GM12864 (cell line): ENCODE data around the gene SYT13.

Experiments used
- DNase-seq: peaks from one replicate; pipeline ENCODE4 v3.0.0-alpha.2; 2011; ENCODE audit warnings: low read depth
- H3K4me3 ChIP-seq: 2 replicates; pipeline ENCODE4 v1.5.1; 2011; ENCODE audit warnings: mild to moderate bottlenecking, low read depth, low read length, control low read depth
- CTCF ChIP-seq: IDR thresholded peaks from 2 replicates; pipeline ENCODE4 v1.5.1; 2011; ENCODE audit warnings: low read depth, mild to moderate bottlenecking, moderate library complexity, low read length, control low read depth, inconsistent platforms; ENCODE audit errors: missing control alignments

The SYT13 gene

DNA sequence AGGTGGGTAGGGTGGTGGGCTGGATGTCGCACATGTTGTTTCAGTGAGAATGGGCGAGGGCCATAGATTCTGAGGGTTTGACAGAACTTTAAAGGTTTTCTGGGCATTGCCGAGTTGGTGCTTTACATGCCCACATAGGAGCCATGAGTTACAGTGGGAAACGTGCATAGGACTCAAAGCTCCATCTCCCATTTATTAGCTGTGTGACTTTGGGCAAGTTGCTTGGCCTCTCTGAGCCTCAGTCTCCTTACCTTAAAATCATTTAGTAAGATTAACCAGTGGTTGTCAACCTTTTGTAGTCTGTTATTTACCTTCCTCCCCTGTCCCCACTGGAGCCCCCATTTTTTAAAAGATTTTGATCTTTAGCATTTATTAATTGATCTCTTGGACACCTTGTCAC, 67.4 kb downstream of the SYT13 start:
- DNase-seq: no peak
- H3K4me3 ChIP-seq: no peak overlapping the region
- TF ChIP-seq CTCF: no peak

- DNase-seq: no peak
These were observed 68.2 kb downstream of the SYT13 start for GRCh38 chr11:45217991-45218390.

GRCh38 chr11:45216901-45217300, 69.2 kb downstream of the SYT13 start:
- no peak for TF ChIP-seq CTCF
- H3K4me3 ChIP-seq: no peak overlapping the region
- DNase-seq: no peak

More at GRCh38 chr11:45217991-45218390, 68.2 kb downstream of the SYT13 start:
- no peak for TF ChIP-seq CTCF
- no peak overlapping the region for H3K4me3 ChIP-seq

DNA sequence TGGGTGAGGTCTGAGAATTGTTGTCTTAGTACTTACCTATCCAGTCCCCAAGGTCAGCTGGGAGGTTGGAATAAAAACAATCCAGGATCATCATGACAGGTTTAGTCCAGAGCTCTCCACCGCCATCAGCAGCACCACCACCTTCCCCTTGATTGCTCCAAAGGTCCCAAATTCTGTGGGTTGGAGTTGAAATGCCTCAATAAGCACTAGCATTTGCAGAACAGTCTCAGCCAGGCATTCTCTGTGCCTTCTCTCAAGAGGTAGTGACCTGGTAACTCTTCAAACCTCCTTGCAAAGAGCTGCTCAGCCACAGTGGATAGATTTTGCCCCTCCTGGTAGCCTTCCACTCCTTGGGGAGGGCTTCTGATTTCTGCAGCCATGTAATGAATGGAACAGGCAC, 70.1 kb downstream of the SYT13 start:
- H3K4me3 ChIP-seq: no peak overlapping the region
- TF ChIP-seq CTCF: no peak
- no peak for DNase-seq

DNA sequence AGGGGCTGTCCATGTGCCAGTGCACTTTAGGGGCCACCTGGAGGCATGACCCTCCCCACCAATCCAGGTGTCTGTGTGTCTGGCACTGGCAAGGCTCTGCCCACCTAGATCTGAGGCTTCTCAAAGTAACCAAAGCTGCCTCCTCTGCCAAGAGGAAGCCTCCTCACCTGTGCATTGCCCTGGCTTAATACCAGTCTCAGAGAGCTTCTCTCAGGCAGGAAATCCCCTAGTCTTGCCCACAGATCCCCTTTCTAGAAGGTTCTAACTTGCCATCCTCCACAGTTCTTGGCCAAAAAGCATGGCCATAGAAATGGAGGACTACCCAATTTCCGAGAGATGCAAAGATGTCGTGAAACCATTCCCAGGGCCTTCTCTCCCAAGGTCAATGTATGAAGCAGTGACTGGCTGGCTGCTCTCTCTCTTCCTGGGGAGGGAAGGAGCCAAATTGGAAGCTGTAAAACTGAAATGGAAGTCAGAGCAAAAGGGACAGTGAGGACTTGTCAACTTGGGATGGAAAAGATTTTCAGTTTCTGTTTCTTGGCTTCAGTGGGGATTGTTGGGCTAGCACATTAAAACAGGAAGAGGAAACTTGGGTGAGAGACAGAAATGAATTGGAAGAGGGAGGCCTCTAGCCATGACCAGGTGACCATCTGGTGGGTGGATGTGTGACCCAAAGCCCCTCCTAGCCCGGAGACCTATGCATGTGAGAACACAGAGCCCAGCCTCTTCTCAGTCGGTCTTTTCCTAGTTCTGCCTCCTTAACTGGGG, 70.9 kb downstream of the SYT13 start:
- H3K4me3 ChIP-seq: no peak overlapping the region
- no peak for DNase-seq
- TF ChIP-seq CTCF: no peak

- no peak for TF ChIP-seq CTCF
These were observed 72.4 kb downstream of the SYT13 start for GRCh38 chr11:45213717-45214116.

DNA sequence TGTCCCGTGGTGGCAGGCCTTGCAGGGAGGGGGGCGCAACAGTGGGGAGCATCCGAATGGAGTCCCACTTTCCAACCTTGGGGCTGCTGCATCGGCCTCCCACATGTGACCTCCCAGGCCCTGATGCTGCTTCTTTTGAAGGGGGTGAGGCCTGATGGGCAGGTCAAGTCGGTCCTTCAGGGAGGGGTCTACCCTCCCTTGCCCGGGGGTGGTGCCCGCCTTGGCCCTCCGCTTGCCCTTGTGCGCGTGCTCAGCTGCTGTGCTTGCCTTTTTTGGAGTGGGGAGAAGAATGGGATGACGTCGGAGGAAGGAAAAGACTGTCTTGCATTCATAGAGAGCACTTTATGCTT, 72.8 kb downstream of the SYT13 start:
- no peak overlapping the region for H3K4me3 ChIP-seq
- TF ChIP-seq CTCF: no peak
- no peak for DNase-seq

More at GRCh38 chr11:45213717-45214116, 72.4 kb downstream of the SYT13 start:
- no peak for DNase-seq
- H3K4me3 ChIP-seq: no peak overlapping the region
